GM23338 (cell line): ENCODE data around the gene NUDC. TPM values are rescaled to one million over a fixed set of nuclear protein-coding genes. Genes with fewer than 3 reads are reported as not detected.

Experiments used
- ATAC-seq: fragments of 200-7000 bp; cut with Tn5 transposase; 3 replicates; pipeline ENCODE4 v1.9.1; 2020
- DNase-seq: peaks from one replicate; pipeline ENCODE4 v3.0.0-alpha.2; 2015; ENCODE audit warnings: low spot score
- H2AFZ ChIP-seq: fragments of 200-600 bp; sonication (generic); 2 replicates; pipeline ENCODE4 v1.8.0; 2016; ENCODE audit warnings: antibody characterized with exemption, mild to moderate bottlenecking, moderate library complexity
- H3F3A ChIP-seq: fragments of 200-600 bp; sonication (generic); replicated peaks from 2 replicates; pipeline ENCODE4 v1.8.0; 2017; ENCODE audit warnings: antibody characterized with exemption, mixed run types, low read depth
- H3K27ac ChIP-seq: fragments of 200-600 bp; sonication (generic); 2 replicates; pipeline ENCODE4 v1.6.1; 2016; ENCODE audit warnings: low read depth
- H3K27me3 ChIP-seq: fragments of 200-600 bp; sonication (generic); 2 replicates; pipeline ENCODE4 v1.8.0; 2016; ENCODE audit warnings: mild to moderate bottlenecking, mixed run types, moderate library complexity; ENCODE audit not compliant: insufficient read depth
- H3K36me3 ChIP-seq: fragments of 200-600 bp; sonication (generic); 2 replicates; pipeline ENCODE4 v1.8.0; 2016; ENCODE audit warnings: mild to moderate bottlenecking; ENCODE audit not compliant: insufficient read depth
- H3K4me1 ChIP-seq: fragments of 200-600 bp; sonication (generic); 2 replicates; pipeline ENCODE4 v1.8.0; 2016; ENCODE audit warnings: mild to moderate bottlenecking, moderate library complexity; ENCODE audit not compliant: insufficient read depth
- H3K4me2 ChIP-seq: fragments of 200-600 bp; sonication (generic); 2 replicates; pipeline ENCODE4 v1.7.1; 2017; ENCODE audit warnings: mixed run types
- H3K4me3 ChIP-seq: fragments of 200-600 bp; sonication (generic); 2 replicates; pipeline ENCODE4 v1.6.1; 2016; ENCODE audit warnings: mixed run types
- H3K79me2 ChIP-seq: fragments of 200-600 bp; sonication (generic); replicated peaks from 2 replicates; pipeline ENCODE4 v1.8.0; 2017; ENCODE audit warnings: mild to moderate bottlenecking; ENCODE audit not compliant: insufficient read depth
- H3K9me2 ChIP-seq: fragments of 200-600 bp; sonication (generic); 2 replicates; pipeline ENCODE4 v1.8.0; 2017; ENCODE audit not compliant: insufficient read depth
- H4K20me1 ChIP-seq: fragments of 200-600 bp; sonication (generic); replicated peaks from 2 replicates; pipeline ENCODE4 v1.8.0; 2017; ENCODE audit warnings: mild to moderate bottlenecking; ENCODE audit not compliant: insufficient read depth
- H3K27ac Mint-ChIP-seq: 2 replicates; pipeline ENCODE4 v1.8.0; 2020; ENCODE audit warnings: inconsistent platforms, mild to moderate bottlenecking, moderate library complexity, mixed read lengths
- H3K27me3 Mint-ChIP-seq: 3 replicates; pipeline ENCODE4 v1.8.0; 2022; ENCODE audit warnings: low read depth, mild to moderate bottlenecking, moderate library complexity, mixed read lengths, inconsistent platforms; ENCODE audit not compliant: insufficient read depth, poor library complexity
- H3K36me3 Mint-ChIP-seq: 3 replicates; pipeline ENCODE4 v1.8.0; 2021; ENCODE audit warnings: low read depth, mild to moderate bottlenecking, inconsistent platforms, moderate library complexity, mixed read lengths
- H3K4me1 Mint-ChIP-seq: 3 replicates; pipeline ENCODE4 v1.8.0; 2020; ENCODE audit warnings: mild to moderate bottlenecking, inconsistent platforms, mixed read lengths
- H3K4me3 Mint-ChIP-seq: 3 replicates; pipeline ENCODE4 v1.8.0; 2021; ENCODE audit warnings: moderate library complexity, mild to moderate bottlenecking, inconsistent platforms, mixed read lengths
- H3K9me3 Mint-ChIP-seq: 3 replicates; pipeline ENCODE4 v1.8.0; 2020; ENCODE audit warnings: moderate library complexity, mild to moderate bottlenecking, inconsistent platforms, mixed read lengths
- CREB1 ChIP-seq: fragments of 250-450 bp; sonication (Bioruptor Pico); IDR thresholded peaks from 2 replicates; pipeline ENCODE4 v1.5.0; 2020; ENCODE audit warnings: low read depth, mild to moderate bottlenecking, moderate library complexity
- EZH2 ChIP-seq: fragments of 200-600 bp; sonication (generic); IDR thresholded peaks from one replicate; pipeline ENCODE4 v1.8.0; 2017; ENCODE audit warnings: antibody characterized with exemption, mild to moderate bottlenecking, low read depth; ENCODE audit not compliant: unreplicated experiment
- NANOG ChIP-seq: IDR thresholded peaks from 2 replicates; pipeline ENCODE4 v1.6.1; 2016; ENCODE audit warnings: antibody characterized with exemption, borderline replicate concordance
- POLR2AphosphoS5 ChIP-seq: IDR thresholded peaks from 2 replicates; pipeline ENCODE4 v1.6.1; 2016; ENCODE audit warnings: antibody characterized with exemption, low read depth
- polyA plus RNA-seq: library from polyadenylated mRNA; unstranded; fragments of >200 nt; fragmentation: Nextera tagmentation; extraction: Ambion mirVana; gene quantifications from 2 replicates; pipeline ENCODE4 v1.2.1, GENCODE V29; 2016
- total RNA-seq: library from RNA; depleted of rRNA; stranded (reverse); fragments of >200 nt; shearing (Covaris generic); gene quantifications from 2 replicates; pipeline ENCODE4 v1.2.3, GENCODE V29; 2014
- TF ChIP-seq, protein P1 (sequence below): fragments of 250-450 bp; sonication (Bioruptor Pico); IDR thresholded peaks from 2 replicates; pipeline ENCODE4 v1.5.0; 2020; ENCODE audit warnings: mild to moderate bottlenecking, moderate library complexity
- TF ChIP-seq, protein P2 (sequence below), 2 experiments: fragments of 200-600 bp in 1 of 2; sonication (generic) in 1 of 2; conservative IDR thresholded peaks; 2 replicates each; pipeline versions ENCODE4 v1.5.1 to v1.6.1; 2016 to 2017; ENCODE audit warnings: antibody characterized with exemption in 2 of 2, low read depth in 2 of 2, mild to moderate bottlenecking in 2 of 2, moderate library complexity in 1 of 2

Gene NUDC
- total and polyA plus RNA-seq, 2 experiments from 2014 or later: 96.2 to 224 TPM

DNA sequence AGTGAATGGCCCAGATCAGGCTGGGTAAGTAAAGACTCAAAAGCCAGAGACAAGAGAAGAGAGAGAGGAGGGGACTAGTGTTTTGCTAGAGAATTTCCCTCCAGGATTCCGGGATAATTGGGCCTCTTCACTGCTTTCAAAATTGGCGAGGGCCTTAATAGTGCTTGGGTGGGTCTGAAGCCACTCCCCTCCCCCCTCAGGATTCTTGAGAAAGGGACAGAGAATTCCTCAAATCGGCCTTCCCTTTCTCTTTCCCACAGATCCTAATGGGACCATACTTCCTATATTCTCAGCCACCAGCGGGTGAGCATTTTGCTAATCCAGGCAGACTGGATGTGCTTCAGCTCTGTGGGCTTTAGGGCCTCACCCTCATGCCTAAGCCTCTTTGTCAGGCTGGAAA, 46.6 kb upstream of the NUDC start:
- Histone ChIP-seq H3K4me1 (peaks cover 4% of the 10 kb centered on the region; the same call in 1 of the 2 replicates), H3K27me3 (no peaks in the 10 kb centered on the region), H4K20me1 (no peaks in the 10 kb centered on the region; the same call in none of the 2 replicates), H3F3A (peaks cover 12% of the 10 kb centered on the region; the same call in 1 of the 2 replicates), H3K36me3 (0 out of 2 replicates have a peak, but pooled peaks cover 9% of the 10 kb centered on the region), H3K9me2 (no peaks in the 10 kb centered on the region), H2AFZ (no peak overlapping the region), H3K4me3 (no peak overlapping the region), H3K27ac (peak overlapping the region; percentile 56), H3K79me2 (no peaks in the 10 kb centered on the region), H3K4me2 (no peak overlapping the region)
- Mint-ChIP-seq H3K36me3 (peaks cover 13% of the 10 kb centered on the region; the same call in 2 of the 3 replicates), H3K4me1 (peaks cover 7% of the 10 kb centered on the region; the same call in 2 of the 3 replicates), H3K4me3 (no peak overlapping the region), H3K9me3 (no peaks in the 10 kb centered on the region), H3K27ac (peak overlapping the region; percentile 37; the same call in 1 of the 2 replicates), H3K27me3 (peaks cover 2% of the 10 kb centered on the region)
- ATAC-seq (peak; percentile 40; the same call in 2 of the 3 replicates), DNase-seq (peak; percentile 39)
- no peak for TF ChIP-seq NANOG
- TF ChIP-seq CREB1 (CRISPR knock-in tag): no peak
- no peak for TF ChIP-seq EZH2
- no peak for TF ChIP-seq POLR2AphosphoS5
- TF ChIP-seq, protein P1, sequence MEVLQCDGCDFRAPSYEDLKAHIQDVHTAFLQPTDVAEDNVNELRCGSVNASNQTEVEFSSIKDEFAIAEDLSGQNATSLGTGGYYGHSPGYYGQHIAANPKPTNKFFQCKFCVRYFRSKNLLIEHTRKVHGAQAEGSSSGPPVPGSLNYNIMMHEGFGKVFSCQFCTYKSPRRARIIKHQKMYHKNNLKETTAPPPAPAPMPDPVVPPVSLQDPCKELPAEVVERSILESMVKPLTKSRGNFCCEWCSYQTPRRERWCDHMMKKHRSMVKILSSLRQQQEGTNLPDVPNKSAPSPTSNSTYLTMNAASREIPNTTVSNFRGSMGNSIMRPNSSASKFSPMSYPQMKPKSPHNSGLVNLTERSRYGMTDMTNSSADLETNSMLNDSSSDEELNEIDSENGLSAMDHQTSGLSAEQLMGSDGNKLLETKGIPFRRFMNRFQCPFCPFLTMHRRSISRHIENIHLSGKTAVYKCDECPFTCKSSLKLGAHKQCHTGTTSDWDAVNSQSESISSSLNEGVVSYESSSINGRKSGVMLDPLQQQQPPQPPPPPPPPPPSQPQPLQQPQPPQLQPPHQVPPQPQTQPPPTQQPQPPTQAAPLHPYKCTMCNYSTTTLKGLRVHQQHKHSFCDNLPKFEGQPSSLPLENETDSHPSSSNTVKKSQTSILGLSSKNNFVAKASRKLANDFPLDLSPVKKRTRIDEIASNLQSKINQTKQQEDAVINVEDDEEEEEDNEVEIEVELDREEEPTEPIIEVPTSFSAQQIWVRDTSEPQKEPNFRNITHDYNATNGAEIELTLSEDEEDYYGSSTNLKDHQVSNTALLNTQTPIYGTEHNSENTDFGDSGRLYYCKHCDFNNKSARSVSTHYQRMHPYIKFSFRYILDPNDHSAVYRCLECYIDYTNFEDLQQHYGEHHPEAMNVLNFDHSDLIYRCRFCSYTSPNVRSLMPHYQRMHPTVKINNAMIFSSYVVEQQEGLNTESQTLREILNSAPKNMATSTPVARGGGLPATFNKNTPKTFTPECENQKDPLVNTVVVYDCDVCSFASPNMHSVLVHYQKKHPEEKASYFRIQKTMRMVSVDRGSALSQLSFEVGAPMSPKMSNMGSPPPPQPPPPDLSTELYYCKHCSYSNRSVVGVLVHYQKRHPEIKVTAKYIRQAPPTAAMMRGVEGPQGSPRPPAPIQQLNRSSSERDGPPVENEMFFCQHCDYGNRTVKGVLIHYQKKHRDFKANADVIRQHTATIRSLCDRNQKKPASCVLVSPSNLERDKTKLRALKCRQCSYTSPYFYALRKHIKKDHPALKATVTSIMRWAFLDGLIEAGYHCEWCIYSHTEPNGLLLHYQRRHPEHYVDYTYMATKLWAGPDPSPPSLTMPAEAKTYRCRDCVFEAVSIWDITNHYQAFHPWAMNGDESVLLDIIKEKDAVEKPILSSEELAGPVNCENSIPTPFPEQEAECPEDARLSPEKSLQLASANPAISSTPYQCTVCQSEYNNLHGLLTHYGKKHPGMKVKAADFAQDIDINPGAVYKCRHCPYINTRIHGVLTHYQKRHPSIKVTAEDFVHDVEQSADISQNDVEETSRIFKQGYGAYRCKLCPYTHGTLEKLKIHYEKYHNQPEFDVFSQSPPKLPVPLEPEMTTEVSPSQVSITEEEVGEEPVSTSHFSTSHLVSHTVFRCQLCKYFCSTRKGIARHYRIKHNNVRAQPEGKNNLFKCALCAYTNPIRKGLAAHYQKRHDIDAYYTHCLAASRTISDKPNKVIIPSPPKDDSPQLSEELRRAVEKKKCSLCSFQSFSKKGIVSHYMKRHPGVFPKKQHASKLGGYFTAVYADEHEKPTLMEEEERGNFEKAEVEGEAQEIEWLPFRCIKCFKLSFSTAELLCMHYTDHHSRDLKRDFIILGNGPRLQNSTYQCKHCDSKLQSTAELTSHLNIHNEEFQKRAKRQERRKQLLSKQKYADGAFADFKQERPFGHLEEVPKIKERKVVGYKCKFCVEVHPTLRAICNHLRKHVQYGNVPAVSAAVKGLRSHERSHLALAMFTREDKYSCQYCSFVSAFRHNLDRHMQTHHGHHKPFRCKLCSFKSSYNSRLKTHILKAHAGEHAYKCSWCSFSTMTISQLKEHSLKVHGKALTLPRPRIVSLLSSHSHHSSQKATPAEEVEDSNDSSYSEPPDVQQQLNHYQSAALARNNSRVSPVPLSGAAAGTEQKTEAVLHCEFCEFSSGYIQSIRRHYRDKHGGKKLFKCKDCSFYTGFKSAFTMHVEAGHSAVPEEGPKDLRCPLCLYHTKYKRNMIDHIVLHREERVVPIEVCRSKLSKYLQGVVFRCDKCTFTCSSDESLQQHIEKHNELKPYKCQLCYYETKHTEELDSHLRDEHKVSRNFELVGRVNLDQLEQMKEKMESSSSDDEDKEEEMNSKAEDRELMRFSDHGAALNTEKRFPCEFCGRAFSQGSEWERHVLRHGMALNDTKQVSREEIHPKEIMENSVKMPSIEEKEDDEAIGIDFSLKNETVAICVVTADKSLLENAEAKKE (CRISPR knock-in tag): no peak
- TF ChIP-seq, protein P2, sequence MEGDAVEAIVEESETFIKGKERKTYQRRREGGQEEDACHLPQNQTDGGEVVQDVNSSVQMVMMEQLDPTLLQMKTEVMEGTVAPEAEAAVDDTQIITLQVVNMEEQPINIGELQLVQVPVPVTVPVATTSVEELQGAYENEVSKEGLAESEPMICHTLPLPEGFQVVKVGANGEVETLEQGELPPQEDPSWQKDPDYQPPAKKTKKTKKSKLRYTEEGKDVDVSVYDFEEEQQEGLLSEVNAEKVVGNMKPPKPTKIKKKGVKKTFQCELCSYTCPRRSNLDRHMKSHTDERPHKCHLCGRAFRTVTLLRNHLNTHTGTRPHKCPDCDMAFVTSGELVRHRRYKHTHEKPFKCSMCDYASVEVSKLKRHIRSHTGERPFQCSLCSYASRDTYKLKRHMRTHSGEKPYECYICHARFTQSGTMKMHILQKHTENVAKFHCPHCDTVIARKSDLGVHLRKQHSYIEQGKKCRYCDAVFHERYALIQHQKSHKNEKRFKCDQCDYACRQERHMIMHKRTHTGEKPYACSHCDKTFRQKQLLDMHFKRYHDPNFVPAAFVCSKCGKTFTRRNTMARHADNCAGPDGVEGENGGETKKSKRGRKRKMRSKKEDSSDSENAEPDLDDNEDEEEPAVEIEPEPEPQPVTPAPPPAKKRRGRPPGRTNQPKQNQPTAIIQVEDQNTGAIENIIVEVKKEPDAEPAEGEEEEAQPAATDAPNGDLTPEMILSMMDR (conservative IDR thresholded peaks at IDR 0.05; ENCODE audit: low read depth in 2 of 2): no peak
